MCF 10A (cell line): ENCODE measurements around the gene FASLG. TPM values are rescaled to one million over a fixed set of nuclear protein-coding genes. Genes with fewer than 3 reads are reported as not detected.

Experiments
- BruUV-seq: library from RNA; stranded (reverse); fragments of 400-500 nt; replicated peaks from 2 replicates; lab custom pipeline; 2021; lab: Mats Ljungman, UMichigan
- CTCF ChIA-PET: fragments of 300-600 bp; sonication (Branson Sonifier 250); formaldehyde crosslinking; extraction: SDS; loops from one replicate; lab custom pipeline; 2021; ENCODE audit warnings: antibody characterized with exemption, inconsistent platforms; lab: Yijun Ruan, JAX
- POLR2A ChIA-PET: fragments of 300-600, 350-650 bp; sonication (Branson Sonifier 250); formaldehyde crosslinking; extraction: SDS; loops from one replicate; lab custom pipeline; 2020; ENCODE audit warnings: antibody characterized with exemption, inconsistent platforms; lab: Yijun Ruan, JAX
- DNase-seq: peaks from one replicate; pipeline ENCODE4 v3.0.0-alpha.2; 2018; ENCODE audit not compliant: unreplicated experiment
- H3K27ac Mint-ChIP-seq: one replicate; pipeline ENCODE4 v1.8.0; 2022; ENCODE audit warnings: mild to moderate bottlenecking, low read depth, mixed read lengths; ENCODE audit not compliant: unreplicated experiment
- H3K27me3 Mint-ChIP-seq: one replicate; pipeline ENCODE4 v1.8.0; 2022; ENCODE audit warnings: mixed read lengths; ENCODE audit not compliant: insufficient read depth, unreplicated experiment
- H3K36me3 Mint-ChIP-seq: one replicate; pipeline ENCODE4 v1.8.0; 2022; ENCODE audit warnings: mild to moderate bottlenecking, moderate library complexity, mixed read lengths; ENCODE audit not compliant: insufficient read depth, unreplicated experiment
- H3K4me1 Mint-ChIP-seq: one replicate; pipeline ENCODE4 v1.8.0; 2022; ENCODE audit warnings: mixed read lengths; ENCODE audit not compliant: insufficient read depth, unreplicated experiment
- H3K4me3 Mint-ChIP-seq: one replicate; pipeline ENCODE4 v1.8.0; 2022; ENCODE audit warnings: mild to moderate bottlenecking, moderate library complexity, mixed read lengths; ENCODE audit not compliant: unreplicated experiment
- H3K9me3 Mint-ChIP-seq: one replicate; pipeline ENCODE4 v1.8.0; 2022; ENCODE audit warnings: mixed read lengths; ENCODE audit not compliant: unreplicated experiment
- CTCF ChIP-seq: fragments of 200-600 bp; IDR thresholded peaks from one replicate; pipeline ENCODE4 v1.8.0; 2022; ENCODE audit warnings: antibody characterized with exemption, mild to moderate bottlenecking; ENCODE audit not compliant: unreplicated experiment
- intact Hi-C: fragments of 100-400 bp; cut with micrococcal nuclease; formaldehyde crosslinking; loops from 2 replicates; pipeline ENCODE4 v1.14.1; 2022
- total RNA-seq: library from RNA; stranded (reverse); gene quantifications from 2 replicates; pipeline ENCODE4 v1.2.3, GENCODE V29; 2022

Gene FASLG
- total RNA-seq, 1 experiment from 2014 or later = not detected

- DNase-seq = no peak
- Mint-ChIP-seq H3K36me3 (no peaks in the 10 kb centered on the region), H3K27me3 (no peaks in the 10 kb centered on the region), H3K27ac (no peak overlapping the region), H3K9me3 (no peaks in the 10 kb centered on the region), H3K4me3 (no peak overlapping the region), H3K4me1 (peaks cover 11% of the 10 kb centered on the region)
- CTCF ChIA-PET = interaction anchor here (3.4 kb wide), 1 partner anchor 101 kb away, joined by 24 read pairs; no protein-coding TSS in a partner anchor
- BruUV-seq = no TSS peak
- no peak for TF ChIP-seq CTCF
- intact Hi-C loops = no loop called here
- POLR2A ChIA-PET = interaction anchor here (0.7 kb wide), 1 partner anchor 48 kb away, joined by 3 read pairs; no protein-coding TSS in a partner anchor
These were observed 52.7 kb downstream of the FASLG start for GRCh38 chr1:172711558-172711957.

GRCh38 chr1:172713466-172713865 lies 54.6 kb downstream of the FASLG start:
- H3K4me3 Mint-ChIP-seq = no peak overlapping the region
- no peaks in the 10 kb centered on the region for H3K27me3 Mint-ChIP-seq
- TF ChIP-seq CTCF = no peak
- peaks cover 15% of the 10 kb centered on the region for H3K4me1 Mint-ChIP-seq
- no peaks in the 10 kb centered on the region for H3K36me3 Mint-ChIP-seq
- no TSS peak for BruUV-seq
- no peaks in the 10 kb centered on the region for H3K9me3 Mint-ChIP-seq
- H3K27ac Mint-ChIP-seq = no peak overlapping the region
- CTCF ChIA-PET = interaction anchor here (0.6 to 3.4 kb wide), 9 partner anchors 8 to 1093 kb away, joined by 3 to 24 read pairs (median 5); no protein-coding TSS in a partner anchor
- POLR2A ChIA-PET = interaction anchor here (0.7 kb wide), 1 partner anchor 128 kb away, joined by 3 read pairs; no protein-coding TSS in a partner anchor
- DNase-seq = no peak
- intact Hi-C loops = no loop called here

Other genes with a start within 250 kb of the FASLG start
- gene C1orf105, start 238.4 kb upstream of the FASLG start, total RNA-seq = not detected in 2 replicates
- 20.2 and 23.1 TPM in 2 replicates for gene PIGC, start 215.0 kb upstream of the FASLG start, total RNA-seq
- gene SUCO, start 126.0 kb upstream of the FASLG start, total RNA-seq = 47.9 and 54.3 TPM in 2 replicates